ENCODE results near the gene LIN9. TPM values are rescaled to one million over a fixed set of nuclear protein-coding genes. Genes with fewer than 3 reads are reported as not detected.

Gene LIN9
- total and polyA plus RNA-seq, 10 of the 15 experiments (the other 5 are each of a cell fraction or from before 2014, with no cell fraction given): 5.9 to 13.5 (median 8.3) TPM

- TF ChIP-seq, protein P1, sequence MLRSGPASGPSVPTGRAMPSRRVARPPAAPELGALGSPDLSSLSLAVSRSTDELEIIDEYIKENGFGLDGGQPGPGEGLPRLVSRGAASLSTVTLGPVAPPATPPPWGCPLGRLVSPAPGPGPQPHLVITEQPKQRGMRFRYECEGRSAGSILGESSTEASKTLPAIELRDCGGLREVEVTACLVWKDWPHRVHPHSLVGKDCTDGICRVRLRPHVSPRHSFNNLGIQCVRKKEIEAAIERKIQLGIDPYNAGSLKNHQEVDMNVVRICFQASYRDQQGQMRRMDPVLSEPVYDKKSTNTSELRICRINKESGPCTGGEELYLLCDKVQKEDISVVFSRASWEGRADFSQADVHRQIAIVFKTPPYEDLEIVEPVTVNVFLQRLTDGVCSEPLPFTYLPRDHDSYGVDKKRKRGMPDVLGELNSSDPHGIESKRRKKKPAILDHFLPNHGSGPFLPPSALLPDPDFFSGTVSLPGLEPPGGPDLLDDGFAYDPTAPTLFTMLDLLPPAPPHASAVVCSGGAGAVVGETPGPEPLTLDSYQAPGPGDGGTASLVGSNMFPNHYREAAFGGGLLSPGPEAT (IDR thresholded peaks at IDR 0.05; ENCODE audit: low read depth): no peak
- no peak for TF ChIP-seq TAF1 (IDR thresholded peaks at IDR 0.05; ENCODE audit: borderline replicate concordance, low read depth, low read length)
- TF ChIP-seq, protein P2, sequence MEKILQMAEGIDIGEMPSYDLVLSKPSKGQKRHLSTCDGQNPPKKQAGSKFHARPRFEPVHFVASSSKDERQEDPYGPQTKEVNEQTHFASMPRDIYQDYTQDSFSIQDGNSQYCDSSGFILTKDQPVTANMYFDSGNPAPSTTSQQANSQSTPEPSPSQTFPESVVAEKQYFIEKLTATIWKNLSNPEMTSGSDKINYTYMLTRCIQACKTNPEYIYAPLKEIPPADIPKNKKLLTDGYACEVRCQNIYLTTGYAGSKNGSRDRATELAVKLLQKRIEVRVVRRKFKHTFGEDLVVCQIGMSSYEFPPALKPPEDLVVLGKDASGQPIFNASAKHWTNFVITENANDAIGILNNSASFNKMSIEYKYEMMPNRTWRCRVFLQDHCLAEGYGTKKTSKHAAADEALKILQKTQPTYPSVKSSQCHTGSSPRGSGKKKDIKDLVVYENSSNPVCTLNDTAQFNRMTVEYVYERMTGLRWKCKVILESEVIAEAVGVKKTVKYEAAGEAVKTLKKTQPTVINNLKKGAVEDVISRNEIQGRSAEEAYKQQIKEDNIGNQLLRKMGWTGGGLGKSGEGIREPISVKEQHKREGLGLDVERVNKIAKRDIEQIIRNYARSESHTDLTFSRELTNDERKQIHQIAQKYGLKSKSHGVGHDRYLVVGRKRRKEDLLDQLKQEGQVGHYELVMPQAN (conservative IDR thresholded peaks at IDR 0.05): no peak
- TF ChIP-seq, protein P3, sequence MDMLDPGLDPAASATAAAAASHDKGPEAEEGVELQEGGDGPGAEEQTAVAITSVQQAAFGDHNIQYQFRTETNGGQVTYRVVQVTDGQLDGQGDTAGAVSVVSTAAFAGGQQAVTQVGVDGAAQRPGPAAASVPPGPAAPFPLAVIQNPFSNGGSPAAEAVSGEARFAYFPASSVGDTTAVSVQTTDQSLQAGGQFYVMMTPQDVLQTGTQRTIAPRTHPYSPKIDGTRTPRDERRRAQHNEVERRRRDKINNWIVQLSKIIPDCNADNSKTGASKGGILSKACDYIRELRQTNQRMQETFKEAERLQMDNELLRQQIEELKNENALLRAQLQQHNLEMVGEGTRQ (IDR thresholded peaks at IDR 0.05; ENCODE audit: borderline replicate concordance, low read depth, low read length): no peak
- TF ChIP-seq GATAD2B (conservative IDR thresholded peaks at IDR 0.05; ENCODE audit: low read depth): no peak
- TF ChIP-seq HDGF (IDR thresholded peaks at IDR 0.05): no peak
- TF ChIP-seq IKZF1 (conservative IDR thresholded peaks at IDR 0.05): no peak
- TF ChIP-seq CREM (IDR thresholded peaks at IDR 0.05; ENCODE audit: low read depth): no peak
- TF ChIP-seq SP1 (IDR thresholded peaks at IDR 0.05; ENCODE audit: low read depth, low read length): no peak
- no peak for TF ChIP-seq MEF2B (IDR thresholded peaks at IDR 0.05; ENCODE audit: partially characterized antibody, poor library complexity, severe bottlenecking)
- no peak for TF ChIP-seq ZNF592 (IDR thresholded peaks at IDR 0.05)
- TF ChIP-seq CBX5 (IDR thresholded peaks at IDR 0.05; ENCODE audit: low read depth): no peak
- no peak for TF ChIP-seq LARP7 (IDR thresholded peaks at IDR 0.05)
- TF ChIP-seq ZNF622 (IDR thresholded peaks at IDR 0.05): no peak
- no peak for TF ChIP-seq IRF4 (IDR thresholded peaks at IDR 0.05; ENCODE audit: low read depth, low read length)
Measured at GRCh38 chr1:226276987-226277386, 32.0 kb downstream of the LIN9 start (continued).

All from GM12878 (cell line).